ENCODE measurements around the gene DES.
A peak's percentile ranks its signal among the peaks of the same experiment; 100 is the strongest.

The DES gene

DNA sequence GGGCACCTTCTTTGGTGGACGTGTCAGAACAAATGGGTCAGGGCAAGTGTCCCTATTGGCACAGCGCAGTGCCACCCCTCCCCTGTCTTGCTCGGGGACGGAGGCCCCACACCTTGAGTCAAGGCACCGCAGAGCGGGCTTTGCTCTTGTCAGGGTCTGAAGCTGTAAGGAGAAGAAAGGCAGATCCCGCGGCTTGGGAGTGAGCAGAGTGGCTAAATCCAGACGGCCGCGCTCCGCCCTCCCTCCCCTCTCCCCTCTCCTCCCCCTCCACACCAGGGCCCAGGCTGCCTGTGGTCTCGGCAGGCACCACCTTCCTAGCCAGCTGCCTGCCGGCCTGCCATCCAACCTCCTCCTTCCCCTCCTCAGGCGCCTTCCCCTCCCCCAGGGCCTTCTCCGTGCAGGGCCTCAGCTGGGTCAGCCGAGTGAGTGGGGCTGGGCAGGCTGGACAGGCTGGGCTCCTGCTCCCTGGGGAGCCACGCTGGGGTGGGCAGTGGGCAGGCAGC is 42.3 kb downstream of the DES start:
- no peak overlapping the region for H3K4me3 Mint-ChIP-seq
- H3K4me1 Mint-ChIP-seq, result peaks cover 14% of the 10 kb centered on the region
- DNase-seq (no peak), ATAC-seq (no peak)
- no peaks in the 10 kb centered on the region for H3K36me3 Mint-ChIP-seq (ENCODE audit: low read depth)
- no peak overlapping the region for H3K27ac Mint-ChIP-seq
- no peaks in the 10 kb centered on the region for H3K9me3 Mint-ChIP-seq
- H3K27me3 Mint-ChIP-seq, result no peaks in the 10 kb centered on the region

DNA sequence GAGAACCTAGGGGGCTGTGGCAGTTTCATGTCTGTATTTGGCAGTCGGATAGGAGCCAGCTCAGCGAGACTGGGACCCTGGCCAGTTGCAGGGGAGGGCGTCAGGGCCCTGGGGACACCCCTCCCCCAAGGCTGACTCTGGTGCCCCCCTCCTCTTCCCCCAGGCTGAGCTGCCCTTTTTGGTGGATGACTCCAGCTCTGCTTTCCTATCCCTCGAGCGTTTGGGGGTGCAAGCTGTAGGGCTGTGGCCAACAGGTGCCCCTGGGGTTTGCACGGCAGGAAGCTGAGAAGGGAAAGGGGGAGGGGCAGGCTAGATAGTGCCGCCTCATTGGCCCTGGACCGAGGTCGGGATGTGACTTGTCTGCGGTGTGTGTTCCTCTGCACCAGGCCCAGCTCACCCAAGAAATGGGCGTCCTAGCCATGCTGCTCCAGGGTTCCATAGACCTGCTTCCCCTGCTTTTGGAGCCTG is 42.9 kb downstream of the DES start:
- peak; percentile 34 for ATAC-seq
- DNase-seq, result no peak
- no peaks in the 10 kb centered on the region for H3K27me3 Mint-ChIP-seq
- no peak overlapping the region for H3K4me3 Mint-ChIP-seq
- H3K4me1 Mint-ChIP-seq, result peaks cover 14% of the 10 kb centered on the region
- no peak overlapping the region for H3K27ac Mint-ChIP-seq
- H3K36me3 Mint-ChIP-seq (ENCODE audit: low read depth), result no peaks in the 10 kb centered on the region
- H3K9me3 Mint-ChIP-seq, result no peaks in the 10 kb centered on the region

DNA sequence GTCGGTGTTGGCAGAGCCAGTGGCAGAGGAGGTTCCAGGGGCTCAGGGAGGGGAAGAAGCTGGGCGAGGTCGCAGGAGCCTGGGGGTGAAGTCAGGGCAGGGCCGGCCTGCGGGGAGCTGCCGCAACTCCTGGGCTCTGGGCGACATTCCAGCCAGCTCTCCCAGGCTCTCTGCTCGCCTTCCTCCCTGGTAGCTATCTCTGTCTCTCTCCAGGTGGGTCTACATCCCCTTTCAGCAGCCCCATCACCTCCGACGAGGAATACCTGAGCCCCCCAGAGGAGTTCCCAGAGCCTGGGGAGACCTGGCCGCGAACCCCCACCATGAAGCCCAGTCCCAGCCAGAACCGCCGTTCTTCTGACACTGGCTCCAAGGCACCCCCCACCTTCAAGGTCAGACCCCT is 43.5 kb downstream of the DES start:
- ATAC-seq (no peak), DNase-seq (no peak)
- no peaks in the 10 kb centered on the region for H3K9me3 Mint-ChIP-seq
- H3K4me3 Mint-ChIP-seq, result no peak overlapping the region
- H3K27ac Mint-ChIP-seq, result no peak overlapping the region
- peaks cover 14% of the 10 kb centered on the region for H3K4me1 Mint-ChIP-seq
- no peaks in the 10 kb centered on the region for H3K27me3 Mint-ChIP-seq
- H3K36me3 Mint-ChIP-seq (ENCODE audit: low read depth), result no peaks in the 10 kb centered on the region

DNA sequence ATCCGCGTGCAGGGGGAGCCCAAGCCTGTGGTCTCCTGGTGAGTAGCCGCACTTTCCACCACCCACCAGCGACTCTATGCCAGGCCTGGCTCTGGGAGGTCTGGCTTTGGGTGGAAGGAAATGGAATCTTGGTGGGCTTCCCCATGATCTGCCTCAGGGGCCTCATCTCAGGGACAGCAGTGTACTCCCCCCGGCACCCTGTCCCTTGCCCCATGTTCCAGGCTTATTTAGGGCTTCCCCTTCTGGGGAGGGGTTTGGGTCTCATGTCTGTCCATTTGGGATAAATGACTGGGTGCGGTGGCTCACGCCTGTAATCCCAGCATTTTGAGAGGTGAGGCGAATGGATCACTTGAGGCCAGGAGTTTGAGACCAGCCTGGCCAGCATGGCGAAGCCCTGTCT is 44.2 kb downstream of the DES start:
- H3K4me1 Mint-ChIP-seq, result peaks cover 14% of the 10 kb centered on the region
- no peaks in the 10 kb centered on the region for H3K27me3 Mint-ChIP-seq
- no peaks in the 10 kb centered on the region for H3K36me3 Mint-ChIP-seq (ENCODE audit: low read depth)
- H3K4me3 Mint-ChIP-seq, result no peak overlapping the region
- ATAC-seq (no peak), DNase-seq (no peak)
- H3K27ac Mint-ChIP-seq, result no peak overlapping the region
- no peaks in the 10 kb centered on the region for H3K9me3 Mint-ChIP-seq

DNA sequence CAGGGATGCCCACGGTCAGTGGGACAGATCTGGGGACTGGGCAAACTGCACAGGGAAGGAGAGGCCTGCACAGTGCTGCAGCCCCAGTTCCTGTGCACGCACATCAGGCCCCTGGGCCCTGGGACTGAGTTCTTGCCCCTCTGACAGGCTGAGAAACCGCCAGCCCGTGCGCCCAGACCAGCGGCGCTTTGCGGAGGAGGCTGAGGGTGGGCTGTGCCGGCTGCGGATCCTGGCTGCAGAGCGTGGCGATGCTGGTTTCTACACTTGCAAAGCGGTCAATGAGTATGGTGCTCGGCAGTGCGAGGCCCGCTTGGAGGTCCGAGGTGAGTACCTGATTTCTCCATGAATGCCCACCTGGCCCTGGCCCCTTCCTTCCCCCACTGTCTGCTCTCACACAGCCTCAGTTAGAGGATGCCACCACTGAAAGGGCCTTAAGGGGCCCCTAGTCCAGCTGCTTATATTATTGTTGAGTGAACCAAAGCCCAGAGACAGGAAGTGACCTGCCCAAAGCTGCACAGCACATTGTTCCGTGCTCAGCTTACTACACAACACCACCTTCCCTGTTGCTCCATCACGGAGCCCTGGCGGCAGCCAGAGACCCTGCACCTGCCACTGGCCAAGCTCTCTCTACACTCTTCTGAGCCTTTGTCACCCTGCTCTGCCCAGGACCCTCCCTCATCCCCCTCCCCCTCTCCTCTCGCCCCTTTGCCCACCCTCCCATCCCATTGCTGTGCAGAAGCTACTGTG is 46.3 kb downstream of the DES start:
- Mint-ChIP-seq H3K9me3 (no peaks in the 10 kb centered on the region), H3K36me3 (ENCODE audit: low read depth) (no peaks in the 10 kb centered on the region), H3K4me3 (no peak overlapping the region), H3K27me3 (no peaks in the 10 kb centered on the region), H3K4me1 (no peaks in the 10 kb centered on the region), H3K27ac (no peak overlapping the region)
- ATAC-seq (no peak), DNase-seq (no peak)

DNA sequence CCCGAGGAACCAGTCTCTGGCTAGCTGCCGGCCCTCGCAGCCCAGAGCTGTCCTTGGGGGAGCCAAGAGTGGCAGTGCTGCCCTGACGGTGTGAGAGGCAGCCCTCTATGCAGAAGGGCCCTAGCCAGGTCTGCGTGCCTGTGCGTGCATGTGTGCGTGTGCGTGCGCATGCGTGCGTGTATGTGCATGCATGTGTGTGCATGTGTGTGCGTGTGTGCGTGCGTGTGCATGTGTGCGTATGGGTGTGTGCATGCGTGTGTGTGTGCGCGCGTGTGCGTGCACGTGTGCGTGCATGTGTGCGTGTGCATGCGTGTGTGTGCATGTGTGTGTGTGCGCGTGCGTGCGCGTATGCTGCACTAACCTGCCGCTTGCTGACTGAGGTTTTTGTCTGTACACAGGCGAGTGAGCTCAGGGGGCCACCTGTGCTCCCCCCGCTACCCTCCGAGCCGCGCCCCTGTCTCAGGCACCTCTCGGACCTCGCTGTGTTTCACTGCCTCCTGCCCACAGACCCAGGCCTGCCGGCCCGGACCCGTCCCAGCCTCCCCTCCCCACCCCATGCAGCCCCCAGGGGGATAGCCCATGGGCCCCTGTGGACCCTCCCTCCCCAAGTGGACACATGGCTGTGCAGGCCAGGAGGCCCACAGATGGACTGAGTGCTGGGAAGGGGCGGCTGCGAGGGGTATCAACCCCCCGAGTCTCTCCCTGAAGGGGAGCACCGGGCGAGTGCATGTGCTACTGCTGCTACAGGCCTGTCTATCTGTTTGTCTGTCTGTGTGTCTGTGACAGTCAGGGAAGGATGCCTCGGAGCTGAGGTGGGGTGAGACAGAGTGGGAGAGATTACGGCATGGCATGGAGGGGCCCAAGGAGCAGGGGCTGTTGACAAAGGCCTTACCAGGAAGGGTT is 47.7 kb downstream of the DES start:
- Mint-ChIP-seq H3K27ac (no peak overlapping the region), H3K27me3 (no peaks in the 10 kb centered on the region), H3K4me1 (no peaks in the 10 kb centered on the region), H3K9me3 (no peaks in the 10 kb centered on the region), H3K4me3 (no peak overlapping the region), H3K36me3 (ENCODE audit: low read depth) (no peaks in the 10 kb centered on the region)
- no peak for ATAC-seq
- DNase-seq, result no peak

DNA sequence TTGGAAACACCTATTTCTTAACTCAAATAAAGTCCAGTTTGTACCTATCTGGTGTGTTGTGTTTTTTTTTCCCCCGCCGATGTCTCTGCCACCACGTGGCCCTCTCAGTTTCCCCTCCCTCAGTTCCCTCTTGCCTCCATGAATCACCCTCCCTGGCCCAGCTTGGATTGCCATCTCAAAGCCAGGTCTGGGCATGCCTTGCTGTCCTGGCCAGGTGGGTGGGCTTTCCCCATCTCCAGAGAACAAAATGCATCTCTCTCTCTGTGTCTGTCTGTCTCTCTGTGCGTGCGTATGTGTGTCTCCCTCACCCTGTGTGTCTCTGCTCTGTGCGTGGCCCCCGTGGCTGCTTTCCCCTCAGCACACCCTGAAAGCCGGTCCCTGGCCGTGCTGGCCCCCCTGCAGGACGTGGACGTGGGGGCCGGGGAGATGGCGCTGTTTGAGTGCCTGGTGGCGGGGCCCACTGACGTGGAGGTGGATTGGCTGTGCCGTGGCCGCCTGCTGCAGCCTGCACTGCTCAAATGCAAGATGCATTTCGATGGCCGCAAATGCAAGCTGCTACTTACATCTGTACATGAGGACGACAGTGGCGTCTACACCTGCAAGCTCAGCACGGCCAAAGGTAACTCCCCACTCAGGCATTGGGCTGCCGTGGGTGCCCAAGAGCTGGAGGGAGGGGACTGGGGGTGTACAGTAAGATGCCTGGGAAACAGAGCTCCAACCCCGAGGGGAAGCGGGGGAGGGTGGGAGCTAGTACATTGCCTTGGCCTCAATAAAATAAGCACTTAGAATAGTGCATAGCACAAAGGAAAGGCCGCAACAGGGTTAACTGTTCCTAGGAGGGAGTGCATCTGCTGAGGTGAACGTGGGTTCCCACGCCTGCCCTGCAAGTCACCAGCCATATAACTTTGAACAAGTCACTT is 48.9 kb downstream of the DES start:
- no peaks in the 10 kb centered on the region for H3K27me3 Mint-ChIP-seq
- no peak overlapping the region for H3K4me3 Mint-ChIP-seq
- no peaks in the 10 kb centered on the region for H3K9me3 Mint-ChIP-seq
- no peak for ATAC-seq
- DNase-seq, result no peak
- no peaks in the 10 kb centered on the region for H3K4me1 Mint-ChIP-seq
- no peaks in the 10 kb centered on the region for H3K36me3 Mint-ChIP-seq (ENCODE audit: low read depth)
- H3K27ac Mint-ChIP-seq, result no peak overlapping the region

DNA sequence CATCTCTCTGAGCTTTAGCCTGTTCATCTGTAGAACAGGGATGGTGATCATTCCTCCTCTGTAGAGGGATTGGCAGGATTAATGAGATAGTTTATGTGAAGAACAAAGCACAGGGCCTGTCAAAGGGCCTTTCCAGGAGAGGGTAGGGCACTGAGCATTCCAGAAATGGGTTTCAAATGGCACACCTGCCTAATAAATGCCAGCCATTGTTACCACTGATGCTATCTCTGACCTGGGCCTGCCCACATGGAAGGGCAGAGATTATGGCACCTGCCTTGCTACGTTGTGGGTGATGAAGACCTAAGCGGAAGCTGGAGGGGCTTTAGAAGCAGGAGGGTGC is 49.5 kb downstream of the DES start:
- no peak overlapping the region for H3K27ac Mint-ChIP-seq
- H3K4me3 Mint-ChIP-seq, result no peak overlapping the region
- no peaks in the 10 kb centered on the region for H3K9me3 Mint-ChIP-seq
- no peak for ATAC-seq
- H3K36me3 Mint-ChIP-seq (ENCODE audit: low read depth), result no peaks in the 10 kb centered on the region
- H3K4me1 Mint-ChIP-seq, result no peaks in the 10 kb centered on the region
- no peaks in the 10 kb centered on the region for H3K27me3 Mint-ChIP-seq
- no peak for DNase-seq

DNA sequence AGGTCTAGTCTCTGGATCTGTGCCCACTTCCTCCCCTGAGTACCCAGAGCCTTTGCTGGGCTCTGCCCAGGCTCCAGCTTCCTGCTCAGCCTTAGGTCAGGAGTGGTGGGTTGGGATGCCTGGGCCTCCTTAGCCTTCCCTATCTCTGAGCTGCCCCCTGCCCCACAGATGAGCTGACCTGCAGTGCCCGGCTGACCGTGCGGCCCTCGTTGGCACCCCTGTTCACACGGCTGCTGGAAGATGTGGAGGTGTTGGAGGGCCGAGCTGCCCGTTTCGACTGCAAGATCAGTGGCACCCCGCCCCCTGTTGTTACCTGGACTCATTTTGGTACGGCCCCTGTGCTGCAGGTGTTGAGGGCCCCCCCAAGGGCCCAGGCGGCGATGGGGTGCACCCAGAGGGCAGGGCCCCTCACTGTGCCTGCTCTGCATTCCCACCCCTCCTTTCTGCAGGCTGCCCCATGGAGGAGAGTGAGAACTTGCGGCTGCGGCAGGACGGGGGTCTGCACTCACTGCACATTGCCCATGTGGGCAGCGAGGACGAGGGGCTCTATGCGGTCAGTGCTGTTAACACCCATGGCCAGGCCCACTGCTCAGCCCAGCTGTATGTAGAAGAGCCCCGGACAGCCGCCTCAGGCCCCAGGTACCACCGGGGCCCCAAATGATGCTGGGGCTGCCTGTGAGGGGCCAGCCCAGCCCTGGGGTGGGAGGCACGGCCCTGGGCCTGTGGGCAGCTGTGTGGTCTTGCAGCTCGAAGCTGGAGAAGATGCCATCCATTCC is 50.4 kb downstream of the DES start:
- H3K4me3 Mint-ChIP-seq, result no peak overlapping the region
- no peak overlapping the region for H3K27ac Mint-ChIP-seq
- H3K9me3 Mint-ChIP-seq, result no peaks in the 10 kb centered on the region
- no peaks in the 10 kb centered on the region for H3K36me3 Mint-ChIP-seq (ENCODE audit: low read depth)
- H3K27me3 Mint-ChIP-seq, result no peaks in the 10 kb centered on the region
- no peaks in the 10 kb centered on the region for H3K4me1 Mint-ChIP-seq
- DNase-seq (no peak), ATAC-seq (no peak)

DNA sequence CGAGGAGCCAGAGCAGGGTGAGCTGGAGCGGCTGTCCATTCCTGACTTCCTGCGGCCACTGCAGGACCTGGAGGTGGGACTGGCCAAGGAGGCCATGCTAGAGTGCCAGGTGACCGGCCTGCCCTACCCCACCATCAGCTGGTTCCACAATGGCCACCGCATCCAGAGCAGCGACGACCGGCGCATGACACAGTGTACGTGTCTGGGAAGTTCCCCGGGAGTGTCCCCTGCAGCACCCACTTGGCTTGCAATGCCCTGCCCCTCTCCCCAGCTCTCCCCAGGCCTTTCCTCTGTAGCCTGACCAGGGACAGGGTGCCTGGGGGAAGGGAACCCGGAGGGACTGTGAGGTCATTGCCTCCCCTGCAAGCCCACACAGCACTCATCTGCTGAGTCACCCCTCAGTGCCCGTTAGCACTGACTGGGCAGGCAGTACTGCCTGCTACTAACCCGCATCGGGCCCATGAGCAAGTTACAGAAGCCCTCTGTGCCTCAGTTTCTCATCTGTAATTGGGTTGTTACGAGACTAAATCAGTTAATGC is 51.1 kb downstream of the DES start:
- DNase-seq, result no peak
- Mint-ChIP-seq H3K9me3 (no peaks in the 10 kb centered on the region), H3K4me1 (no peaks in the 10 kb centered on the region), H3K27ac (no peak overlapping the region), H3K36me3 (ENCODE audit: low read depth) (no peaks in the 10 kb centered on the region), H3K4me3 (no peak overlapping the region), H3K27me3 (no peaks in the 10 kb centered on the region)
- no peak for ATAC-seq

DNA sequence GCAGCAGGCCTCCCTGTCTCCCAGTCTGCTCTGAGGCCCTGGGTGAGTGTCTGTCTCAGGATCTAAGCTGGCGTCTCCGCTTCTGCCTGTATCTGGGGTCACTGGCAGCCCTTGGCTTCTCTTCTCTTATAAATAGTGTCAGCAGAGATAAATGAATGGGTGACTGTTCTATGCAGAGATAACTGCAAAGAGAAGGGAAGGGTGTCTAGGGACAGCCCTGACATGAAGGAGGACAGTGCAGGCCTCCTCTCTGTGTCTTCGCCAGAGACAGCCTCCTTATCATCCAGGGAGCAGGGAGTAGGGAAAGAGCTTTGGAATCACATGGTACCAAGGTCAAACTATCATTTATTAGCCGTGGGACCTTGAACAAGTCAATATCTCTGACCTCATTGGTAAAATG is 52.3 kb downstream of the DES start:
- ATAC-seq, result no peak
- H3K4me1 Mint-ChIP-seq, result no peaks in the 10 kb centered on the region
- no peaks in the 10 kb centered on the region for H3K36me3 Mint-ChIP-seq (ENCODE audit: low read depth)
- no peak overlapping the region for H3K4me3 Mint-ChIP-seq
- no peaks in the 10 kb centered on the region for H3K27me3 Mint-ChIP-seq
- DNase-seq, result no peak
- no peaks in the 10 kb centered on the region for H3K9me3 Mint-ChIP-seq
- no peak overlapping the region for H3K27ac Mint-ChIP-seq

DNA sequence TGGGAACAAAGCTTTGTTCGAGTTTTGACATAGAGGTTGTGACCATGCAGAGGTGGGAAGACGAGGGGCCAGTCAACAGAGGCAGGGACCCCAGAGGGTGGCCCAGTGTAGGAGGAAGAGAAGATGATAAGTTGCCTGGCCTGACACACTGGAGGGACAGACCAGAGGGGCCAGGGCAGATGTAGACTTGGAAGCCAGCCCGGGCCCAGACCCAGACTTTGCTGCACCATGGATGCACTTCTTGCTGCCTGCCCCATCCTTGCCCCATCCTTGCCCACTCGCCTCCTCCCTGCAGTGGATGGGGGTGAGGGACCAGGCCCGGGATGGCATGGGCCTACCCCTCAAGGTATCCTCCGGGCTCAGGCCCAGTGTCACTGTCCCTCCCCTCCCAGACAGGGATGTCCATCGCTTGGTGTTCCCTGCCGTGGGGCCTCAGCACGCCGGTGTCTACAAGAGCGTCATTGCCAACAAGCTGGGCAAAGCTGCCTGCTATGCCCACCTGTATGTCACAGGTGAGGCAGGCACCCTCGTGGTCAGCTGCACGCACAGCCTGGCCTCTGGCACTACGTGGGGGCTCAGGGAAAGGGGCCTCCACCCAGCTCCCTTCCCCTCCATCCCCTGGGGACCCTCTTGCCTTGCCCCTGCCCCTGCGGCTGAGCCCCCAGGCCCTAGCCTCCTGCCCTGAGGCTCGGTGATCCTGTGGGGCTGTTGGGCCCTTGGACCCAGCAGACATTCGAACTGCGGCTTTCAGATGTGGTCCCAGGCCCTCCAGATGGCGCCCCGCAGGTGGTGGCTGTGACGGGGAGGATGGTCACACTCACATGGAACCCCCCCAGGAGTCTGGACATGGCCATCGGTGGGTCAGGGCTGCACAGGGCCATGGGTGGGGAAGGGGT is 53.5 kb downstream of the DES start:
- H3K9me3 Mint-ChIP-seq, result no peaks in the 10 kb centered on the region
- H3K4me1 Mint-ChIP-seq, result peaks cover 3% of the 10 kb centered on the region
- no peaks in the 10 kb centered on the region for H3K36me3 Mint-ChIP-seq (ENCODE audit: low read depth)
- H3K27me3 Mint-ChIP-seq, result peaks cover 3% of the 10 kb centered on the region
- no peak overlapping the region for H3K4me3 Mint-ChIP-seq
- ATAC-seq (no peak), DNase-seq (no peak)
- no peak overlapping the region for H3K27ac Mint-ChIP-seq

DNA sequence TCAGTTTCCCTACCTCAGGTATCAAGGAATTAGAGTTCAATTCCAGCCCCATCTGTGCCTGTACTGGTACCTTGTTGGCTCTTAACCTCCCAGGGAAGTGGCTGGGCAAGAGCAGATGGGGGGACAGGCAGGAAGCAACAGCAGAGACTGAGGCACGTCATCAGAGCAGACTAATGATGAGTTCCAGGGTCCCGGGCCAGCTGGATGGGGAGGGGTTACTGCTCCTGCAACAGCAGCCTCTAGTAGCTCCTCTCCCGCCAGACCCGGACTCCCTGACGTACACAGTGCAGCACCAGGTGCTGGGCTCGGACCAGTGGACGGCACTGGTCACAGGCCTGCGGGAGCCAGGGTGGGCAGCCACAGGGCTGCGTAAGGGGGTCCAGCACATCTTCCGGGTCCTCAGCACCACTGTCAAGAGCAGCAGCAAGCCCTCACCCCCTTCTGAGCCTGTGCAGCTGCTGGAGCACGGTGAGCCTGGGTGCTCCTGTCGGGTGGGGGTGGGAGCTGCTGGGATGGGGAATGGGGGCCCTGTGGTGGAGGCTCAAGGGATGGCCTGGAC is 54.5 kb downstream of the DES start:
- Mint-ChIP-seq H3K27ac (no peak overlapping the region), H3K9me3 (no peaks in the 10 kb centered on the region), H3K4me1 (peaks cover 3% of the 10 kb centered on the region), H3K4me3 (no peak overlapping the region), H3K36me3 (ENCODE audit: low read depth) (no peaks in the 10 kb centered on the region), H3K27me3 (peaks cover 3% of the 10 kb centered on the region)
- ATAC-seq, result no peak
- no peak for DNase-seq

Data from activated naive CD8-positive, alpha-beta T cell treated with anti-CD3 and anti-CD28 coated beads, Interleukin-2, amount 50 U/mL, for 24 hours (primary cell).